Posterior vena cava (tissue), 2 donors: ENCODE results near the gene IFITM10. TPM values are rescaled to one million over a fixed set of nuclear protein-coding genes. Genes with fewer than 3 reads are reported as not detected.
"Not testable (repeated sequence)": the region's sequence is repeated elsewhere in the genome, so short reads cannot be mapped to it uniquely, and the experiment has no call there.

Source experiments
- DNase-seq: peaks from one replicate; pipeline ENCODE4 v3.0.0-alpha.2; 2020; ENCODE audit warnings: low spot score
- intact Hi-C, 2 donors: fragments of 100-400 bp; cut with DNase I; formaldehyde crosslinking; loops; one replicate each; pipeline versions ENCODE4 v1.14.1 to v1.14.2; 2022 to 2023
- total RNA-seq, 2 donors: library from RNA; stranded (reverse); fragmentation: NEBNext Ultra II Directional; extraction: Animal tissue kit (Norgen Biotek cat#: 25700); gene quantifications; one replicate each; pipeline ENCODE4 v1.2.1, GENCODE V29; 2021
- donor health status: DM: yes; HTN: yes; CAD: no.
- donor health status: DM: yes; HTN: yes; CAD: no.

IFITM10 gene
- total RNA-seq, 2 donors from 2014 or later, result 1.4 to 2.4 TPM

DNA sequence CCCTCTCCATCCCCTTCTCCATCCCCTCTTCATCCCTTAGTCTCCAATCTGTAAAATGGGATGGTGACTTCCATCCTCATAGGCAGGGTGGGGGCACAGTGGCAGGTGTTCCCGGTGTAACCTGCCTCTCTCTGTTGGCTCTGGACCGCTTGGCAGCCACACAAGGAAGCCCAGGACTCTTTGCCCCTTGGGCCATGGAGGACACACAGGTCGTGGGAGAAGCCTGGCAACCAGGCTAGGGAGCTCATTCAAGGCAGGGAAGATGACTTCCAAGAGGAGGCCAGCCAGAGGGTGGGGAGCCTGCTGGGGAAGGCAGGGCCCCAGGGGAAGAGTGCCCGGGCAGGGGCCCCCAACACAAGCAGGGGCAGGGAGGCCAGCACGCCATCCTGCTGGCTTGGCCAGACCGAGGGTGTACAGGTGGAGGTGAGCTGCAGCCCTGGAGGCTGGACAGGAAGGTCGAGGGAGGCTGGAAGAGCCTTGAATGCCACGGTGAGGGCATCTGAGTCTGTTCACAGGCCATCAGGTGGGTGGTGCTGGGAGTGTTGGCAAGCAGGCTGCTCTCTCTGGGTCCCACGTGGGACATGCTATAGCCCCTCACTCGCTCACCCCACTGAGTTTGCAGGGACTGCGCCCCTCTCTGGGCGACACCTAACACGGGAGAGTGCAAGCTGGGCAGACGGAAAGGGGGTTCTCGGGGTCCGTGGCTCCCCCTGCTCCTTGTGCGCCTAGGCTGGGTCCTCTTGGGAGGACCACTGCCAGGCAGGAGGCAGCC lies 28.8 kb upstream of the IFITM10 start:
- intact Hi-C loops, result no loop called here
- peak; percentile 63 for DNase-seq

DNA sequence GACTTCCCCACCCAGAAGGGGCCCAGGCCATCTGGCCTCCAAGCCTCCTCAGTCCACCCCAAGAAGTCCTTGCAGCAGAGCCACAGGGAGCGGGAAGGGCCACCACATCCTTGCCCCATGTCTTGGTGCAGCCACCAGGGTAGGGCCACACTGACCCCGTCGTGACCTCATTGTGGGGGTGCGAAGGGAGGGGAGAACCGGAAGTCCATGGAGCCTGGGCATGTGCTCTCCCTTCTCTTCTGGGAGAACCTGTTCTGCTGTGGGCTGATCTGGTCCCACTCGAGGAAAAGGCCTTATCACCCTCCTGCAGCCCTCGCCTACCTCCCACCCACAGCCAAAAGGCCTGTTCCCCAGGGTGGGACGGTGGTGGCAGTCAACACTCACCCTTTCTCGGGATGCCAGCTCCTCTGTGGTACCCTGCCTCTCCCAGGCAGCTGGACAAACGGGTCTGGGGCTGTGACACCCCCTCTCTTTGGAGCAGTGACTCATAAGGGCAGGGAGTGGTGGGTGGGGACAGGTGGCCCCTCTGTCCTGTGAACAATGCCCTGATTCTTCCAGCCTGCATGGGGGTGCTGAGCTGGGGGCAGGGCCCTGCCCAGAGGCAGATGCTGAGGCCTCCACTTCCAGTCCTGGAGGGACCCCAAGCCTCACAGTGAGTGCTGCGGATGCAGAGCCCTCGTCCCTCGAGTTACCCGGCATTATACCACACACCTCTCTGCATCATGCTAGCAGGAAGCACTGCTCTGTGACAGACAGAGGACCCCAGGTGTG lies 27.9 kb upstream of the IFITM10 start:
- peak; percentile 62 for DNase-seq

DNA sequence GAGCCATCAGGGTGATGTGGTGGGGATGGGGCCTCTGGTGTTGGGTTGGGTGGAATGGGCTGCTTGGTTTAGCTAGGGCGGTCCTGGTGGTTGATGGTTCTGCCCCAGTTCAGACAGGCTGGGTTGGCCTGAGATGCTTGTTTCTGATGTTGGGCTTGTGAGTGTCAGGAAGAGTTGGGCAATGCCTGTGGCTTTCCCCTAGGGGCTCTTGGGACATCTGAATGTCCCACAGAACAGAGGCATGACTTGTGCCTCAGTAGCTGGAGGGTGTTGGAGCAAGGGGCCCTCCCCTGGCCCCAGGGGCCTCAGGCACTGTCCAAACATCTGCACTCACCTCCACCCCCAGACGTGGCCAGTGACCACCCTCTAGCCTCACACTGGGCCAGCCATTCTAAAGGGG lies 27.3 kb upstream of the IFITM10 start:
- DNase-seq, result peak; percentile 74
- intact Hi-C loops, result no loop called here

More for the DNA sequence above, 27.9 kb upstream of the IFITM10 start:
- intact Hi-C loops, result no loop called here

DNA sequence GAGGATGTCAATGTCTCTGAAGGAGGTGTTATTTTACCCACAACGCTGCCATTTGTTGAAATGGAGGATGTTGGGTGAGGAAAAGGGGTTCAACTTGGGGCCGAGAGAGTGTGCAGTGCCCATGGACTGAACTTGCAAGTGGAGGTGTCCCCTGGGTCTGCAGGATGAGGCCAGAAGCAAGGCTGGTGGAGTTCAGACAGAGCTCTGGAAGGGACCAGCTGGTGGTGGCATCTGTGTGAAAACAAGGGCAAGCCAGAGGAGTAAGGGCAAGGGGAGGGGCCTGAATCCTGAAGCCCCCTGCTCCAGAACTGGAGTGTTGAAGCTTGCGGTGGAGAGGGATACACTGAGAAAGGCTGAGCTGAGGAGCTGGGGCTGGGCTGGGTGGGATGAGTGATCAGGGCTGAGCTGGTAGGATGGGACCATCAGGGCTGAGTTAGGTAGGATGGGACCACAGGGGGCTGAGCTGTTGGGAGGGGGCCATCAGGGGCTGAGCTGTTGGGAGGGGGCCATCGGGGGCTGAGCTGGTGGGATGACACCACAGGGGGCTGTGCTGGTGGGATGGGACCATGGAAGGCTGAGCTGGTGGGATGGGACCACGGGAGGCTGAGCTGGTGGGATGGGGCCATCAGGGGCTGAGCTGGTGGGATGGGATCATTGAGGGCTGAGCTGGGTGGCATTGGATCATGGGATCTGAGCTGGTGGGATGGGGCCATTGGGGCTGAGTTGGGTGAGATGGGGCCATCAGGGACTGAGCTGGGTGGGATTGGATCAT lies 26.7 kb upstream of the IFITM10 start:
- intact Hi-C loops, result no loop called here
- DNase-seq, result peak; percentile 31

- DNase-seq, result peak; percentile 26
- intact Hi-C loops, result no loop called here
Measured at GRCh38 chr11:1776331-1776851, 26.0 kb upstream of the IFITM10 start.

- DNase-seq, result peak; percentile 44
- intact Hi-C loops, result no loop called here
Measured at GRCh38 chr11:1774886-1775285, 24.5 kb upstream of the IFITM10 start.

DNA sequence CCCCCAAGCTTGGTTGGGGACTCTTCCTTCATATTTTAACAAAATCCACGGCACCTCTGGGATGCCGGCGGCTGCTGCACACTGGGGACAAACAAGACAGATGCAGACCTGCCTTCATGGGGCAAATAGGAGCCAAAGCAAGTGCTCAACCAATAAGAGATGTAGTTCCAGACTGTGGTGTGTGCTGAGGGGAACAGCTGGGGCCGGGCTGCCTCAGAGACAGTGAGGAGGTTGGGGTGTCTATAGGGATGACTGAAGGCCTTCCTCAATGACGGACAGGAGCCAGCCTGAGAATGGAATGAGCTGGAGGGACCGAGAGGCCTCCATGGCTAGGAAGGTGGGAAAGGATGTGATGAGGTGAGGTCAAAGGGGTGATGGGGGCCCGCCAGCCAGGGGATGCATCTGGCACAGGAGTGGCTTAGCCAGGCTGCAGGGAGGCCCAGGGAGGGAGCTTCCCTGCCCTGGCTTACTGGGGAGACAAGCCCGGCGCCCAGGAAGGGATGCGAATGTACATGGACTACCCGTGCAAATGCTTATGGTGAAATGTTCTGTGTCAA lies 23.7 kb upstream of the IFITM10 start:
- DNase-seq, result peak; percentile 79
- intact Hi-C loops, result no loop called here

DNA sequence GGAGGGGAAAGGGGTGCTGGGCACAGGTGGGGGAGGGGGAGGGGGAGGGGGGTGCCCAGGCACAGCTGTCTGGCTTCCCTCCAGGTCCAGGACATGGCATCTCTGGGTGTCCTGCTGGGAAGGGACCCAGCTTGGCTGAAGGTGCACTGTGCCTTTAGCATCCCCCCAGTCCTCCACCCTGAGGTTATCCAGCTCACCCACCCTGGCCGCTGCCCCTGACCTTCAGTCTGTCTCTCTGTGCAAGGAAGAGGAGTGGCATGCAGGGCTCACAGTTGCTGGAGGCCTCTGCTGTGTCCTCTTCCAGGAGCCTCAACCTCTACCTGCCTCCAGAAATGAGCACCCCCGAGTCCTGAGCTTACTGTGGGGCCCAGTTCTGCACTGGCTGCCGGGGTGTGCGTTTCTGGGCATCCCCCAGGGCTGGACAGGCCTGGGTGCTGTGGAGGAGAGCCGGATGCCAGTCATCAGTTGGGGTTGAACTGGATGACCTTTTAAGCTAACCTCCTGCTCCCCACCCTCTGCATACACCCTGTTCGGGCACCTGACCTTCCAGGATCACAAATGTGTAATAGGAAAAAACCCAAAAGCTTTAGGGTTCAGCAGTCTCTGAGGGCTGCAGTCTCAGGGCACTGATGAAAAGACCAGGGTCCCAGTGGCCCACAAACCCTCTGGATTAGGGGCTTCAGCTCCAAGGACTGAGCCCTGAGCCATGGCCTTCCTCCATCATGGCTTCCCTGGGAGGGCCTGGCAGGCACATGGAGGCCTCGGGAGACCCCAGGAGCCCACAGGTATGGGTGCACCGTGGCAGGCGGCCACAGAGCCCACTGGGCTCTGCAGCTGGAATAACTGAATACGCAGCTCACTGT lies 23.0 kb upstream of the IFITM10 start:
- intact Hi-C loops, result no loop called here
- DNase-seq, result peak; percentile 77

DNA sequence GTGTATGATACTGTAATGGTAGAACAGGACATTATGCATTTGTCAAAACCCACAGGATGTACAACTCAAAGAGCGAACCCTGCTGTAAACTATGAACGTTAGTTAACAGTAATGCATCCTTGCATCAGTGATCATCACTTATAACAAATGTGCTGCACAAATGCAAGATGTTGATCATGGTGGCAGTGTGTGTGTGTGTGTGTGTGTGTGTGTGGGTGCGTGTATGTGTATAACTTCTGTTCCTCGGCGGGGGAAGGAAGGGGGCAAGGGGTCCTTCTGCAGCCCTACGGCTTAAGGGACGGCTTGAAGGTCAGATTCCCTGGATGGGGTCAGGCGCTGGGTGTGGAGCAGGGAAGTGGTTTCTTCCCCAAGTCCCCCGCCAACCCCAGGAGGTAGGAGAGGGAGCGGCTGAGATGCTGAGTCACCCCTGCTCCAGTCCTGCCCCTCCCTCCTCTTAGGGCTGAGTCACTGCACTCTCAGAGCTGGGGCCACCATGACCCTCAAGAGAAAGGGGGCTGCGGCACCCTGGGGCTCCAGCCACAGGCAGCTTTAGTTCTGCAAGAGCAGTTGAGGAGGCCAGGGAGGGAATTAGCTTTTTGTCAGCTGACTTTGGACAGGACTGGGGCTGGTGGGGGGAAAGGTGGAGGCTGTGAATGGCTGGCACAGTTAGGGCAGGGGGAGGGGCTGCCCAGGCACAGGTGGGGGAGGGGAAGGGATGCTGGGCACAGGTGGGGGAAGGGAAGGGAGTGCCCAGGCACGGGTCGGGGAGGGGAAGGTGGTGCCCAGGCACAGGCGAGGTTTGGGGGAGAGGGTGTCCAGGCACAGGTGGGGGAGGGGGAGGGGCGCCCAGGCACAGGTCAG lies 22.1 kb upstream of the IFITM10 start:
- peak; percentile 92 for DNase-seq

DNA sequence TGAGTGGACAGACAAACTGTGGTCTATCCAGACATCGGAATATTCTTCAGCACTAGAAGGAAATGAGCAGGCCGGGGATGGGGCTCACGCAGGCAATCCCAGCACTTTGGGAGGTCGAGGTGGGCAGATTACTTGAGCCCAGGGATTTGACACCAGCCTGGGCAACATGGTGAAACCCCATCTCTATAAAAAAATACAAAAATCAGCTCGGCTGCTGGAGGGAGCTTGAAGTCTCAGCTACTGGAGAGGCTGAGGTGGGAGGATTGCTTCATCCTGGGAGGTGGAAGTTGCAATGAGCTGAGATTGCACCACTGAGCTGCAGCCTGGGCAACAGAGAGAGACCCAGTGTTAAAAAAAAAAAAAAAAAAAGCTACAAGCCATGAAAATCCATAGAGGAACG lies 21.3 kb upstream of the IFITM10 start:
- DNase-seq, result peak; percentile 80
- intact Hi-C loops, result no loop called here

More for the DNA sequence above, 22.1 kb upstream of the IFITM10 start:
- intact Hi-C loops, result no loop called here

DNA sequence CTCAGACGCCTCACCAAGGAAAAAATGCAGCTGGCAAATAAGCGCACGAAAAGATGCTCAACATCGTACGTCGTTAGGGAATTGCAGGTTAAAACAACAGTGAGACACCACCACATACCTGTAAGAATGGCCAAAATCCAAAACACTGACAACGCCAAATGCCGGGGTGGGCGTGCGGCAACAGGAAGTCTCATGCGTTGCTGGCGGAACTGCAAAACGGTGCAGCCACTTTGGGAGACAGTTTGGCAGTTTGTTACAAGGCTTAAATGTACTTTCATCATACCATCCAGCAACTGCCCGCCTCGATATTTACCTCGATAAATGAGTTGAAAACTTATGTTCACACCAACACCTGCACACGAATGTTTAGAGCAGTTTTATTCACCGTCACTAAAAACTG lies 20.9 kb upstream of the IFITM10 start:
- intact Hi-C loops, result no loop called here
- peak; percentile 64 for DNase-seq

GRCh38 chr11:1770528-1770927 lies 20.1 kb upstream of the IFITM10 start:
- peak; percentile 62 for DNase-seq
- intact Hi-C loops, result no loop called here

- DNase-seq, result peak; percentile 40
- intact Hi-C loops, result no loop called here
Measured at GRCh38 chr11:1770061-1770460, 19.7 kb upstream of the IFITM10 start.

DNA sequence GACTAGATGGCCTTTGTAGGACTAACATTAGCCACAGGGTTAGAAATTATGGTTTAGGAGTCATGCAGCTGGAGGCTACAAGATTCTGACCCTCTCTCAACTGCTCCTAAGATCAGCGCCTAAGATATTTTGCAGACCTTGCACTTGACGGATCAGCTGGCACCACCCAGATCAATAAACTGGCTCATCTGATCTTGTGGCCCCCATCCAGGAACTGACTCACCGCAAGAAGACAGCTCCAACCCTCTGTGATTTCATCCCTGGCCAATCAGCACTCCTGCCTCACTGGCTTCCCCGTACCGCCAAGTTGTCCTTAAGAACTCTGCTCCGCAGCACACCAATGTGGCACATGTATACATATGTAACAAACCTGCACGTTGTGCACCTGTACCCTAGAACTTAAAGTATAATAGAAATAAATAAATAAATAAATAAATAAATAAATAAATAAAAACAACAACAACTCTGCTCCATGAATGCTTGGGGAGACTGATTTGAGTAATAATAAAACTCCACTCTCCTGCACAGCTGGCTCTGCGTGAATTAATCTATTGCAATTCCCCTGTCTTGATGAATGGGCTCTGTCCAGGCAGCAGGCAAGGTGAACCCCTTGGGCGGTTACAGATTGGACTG lies 19.0 kb upstream of the IFITM10 start:
- intact Hi-C loops, result not testable (repeated sequence)
- peak; percentile 47 for DNase-seq

- DNase-seq, result peak; percentile 74
- intact Hi-C loops, result no loop called here
Measured at GRCh38 chr11:1768141-1768469, 17.7 kb upstream of the IFITM10 start.

DNA sequence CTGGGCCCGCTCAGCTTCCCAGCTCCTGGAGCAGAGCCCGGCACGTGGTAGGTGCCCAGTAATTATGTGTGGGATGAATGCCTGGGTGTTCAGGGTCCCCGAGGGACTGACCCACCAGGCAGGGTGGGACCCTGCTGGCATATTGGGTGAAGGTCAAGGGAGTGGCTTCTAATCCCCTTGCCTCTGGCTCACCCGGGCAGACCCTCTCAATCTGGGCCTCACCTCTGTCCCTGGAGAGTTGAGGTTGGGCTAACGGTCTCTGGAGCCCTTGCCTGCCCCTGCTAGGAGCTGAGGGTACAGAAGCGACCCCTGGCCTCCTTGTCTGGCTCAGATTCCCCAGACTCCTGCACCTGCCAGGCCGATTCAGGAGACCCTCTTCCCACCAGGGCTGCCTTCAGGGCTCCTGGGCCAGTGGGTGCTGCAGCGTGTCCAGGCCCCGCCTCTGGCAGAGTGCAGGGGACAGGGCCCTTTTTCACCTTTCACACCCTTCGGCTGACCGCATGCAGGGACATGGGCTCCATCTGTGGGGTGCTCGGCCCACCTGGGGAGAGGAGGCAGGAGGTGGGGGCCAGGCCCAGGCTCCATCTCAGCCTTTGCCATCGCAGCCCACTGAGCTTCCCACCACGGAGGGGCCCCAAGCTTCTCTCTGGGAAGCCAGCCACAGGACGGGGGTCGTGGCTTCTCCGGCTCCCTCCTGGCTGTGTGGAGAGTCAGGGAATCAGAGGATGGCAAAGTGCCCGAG lies 17.2 kb upstream of the IFITM10 start:
- intact Hi-C loops, result no loop called here
- DNase-seq, result no peak
